H9 (cell line): ENCODE measurements around the gene OSBPL10. TPM values are rescaled to one million over a fixed set of nuclear protein-coding genes. Genes with fewer than 3 reads are reported as not detected.
A peak's percentile ranks its signal among the peaks of the same experiment; 100 is the strongest.

Experiments
- DNase-seq: peaks from one replicate; pipeline ENCODE4 v3.0.0-alpha.2; 2017
- H2AFZ ChIP-seq: one replicate; pipeline ENCODE4 v1.6.1; 2013; ENCODE audit warnings: mild to moderate bottlenecking, low read length, control low read depth, moderate library complexity
- H2AK5ac ChIP-seq: 2 replicates; pipeline ENCODE4 v1.6.1; 2013; ENCODE audit warnings: low read length, control low read depth, mixed read lengths; ENCODE audit not compliant: insufficient read length
- H2BK120ac ChIP-seq: one replicate; pipeline ENCODE4 v1.6.1; 2013; ENCODE audit warnings: low read depth, mild to moderate bottlenecking, low read length, control low read depth, inconsistent platforms; ENCODE audit not compliant: poor library complexity, severe bottlenecking
- H2BK12ac ChIP-seq: 2 replicates; pipeline ENCODE4 v1.6.1; 2013; ENCODE audit warnings: low read length, control low read depth, mixed read lengths, low read depth; ENCODE audit not compliant: insufficient read length
- H2BK15ac ChIP-seq: 2 replicates; pipeline ENCODE4 v1.6.1; 2013; ENCODE audit warnings: low read depth, low read length, control low read depth
- H2BK20ac ChIP-seq: one replicate; pipeline ENCODE4 v1.6.1; 2013; ENCODE audit warnings: low read depth, mild to moderate bottlenecking, low read length, control low read depth, inconsistent platforms; ENCODE audit not compliant: poor library complexity, severe bottlenecking
- H2BK5ac ChIP-seq: 2 replicates; pipeline ENCODE4 v1.6.1; 2013; ENCODE audit warnings: low read length, control low read depth, mixed read lengths; ENCODE audit not compliant: insufficient read length
- H3K14ac ChIP-seq: 2 replicates; pipeline ENCODE4 v1.6.1; 2013; ENCODE audit warnings: low read length, control low read depth; ENCODE audit not compliant: insufficient read depth
- H3K18ac ChIP-seq: 2 replicates; pipeline ENCODE4 v1.6.1; 2013; ENCODE audit warnings: low read depth, mild to moderate bottlenecking, mixed read lengths, low read length, control low read depth; ENCODE audit not compliant: insufficient read length
- H3K23ac ChIP-seq: 2 replicates; pipeline ENCODE4 v1.6.1; 2013; ENCODE audit warnings: low read length, control low read depth, mixed read lengths, low read depth; ENCODE audit not compliant: insufficient read length
- H3K23me2 ChIP-seq: 2 replicates; pipeline ENCODE4 v1.6.1; 2013; ENCODE audit warnings: low read depth, mild to moderate bottlenecking, mixed read lengths, low read length, control low read depth; ENCODE audit not compliant: insufficient read length, poor library complexity, severe bottlenecking
- H3K27ac ChIP-seq: 2 replicates; pipeline ENCODE4 v1.5.1; 2013; ENCODE audit warnings: low read length, control low read depth, mixed read lengths, low read depth; ENCODE audit not compliant: insufficient read length
- H3K27me3 ChIP-seq: 2 replicates; pipeline ENCODE4 v1.6.1; 2013; ENCODE audit warnings: low read length, control low read depth, inconsistent platforms; ENCODE audit not compliant: insufficient read depth
- H3K4ac ChIP-seq: 2 replicates; pipeline ENCODE4 v1.6.1; 2013; ENCODE audit warnings: low read depth, mild to moderate bottlenecking, control low read depth, inconsistent platforms, low read length, moderate library complexity
- H3K4me1 ChIP-seq: 2 replicates; pipeline ENCODE4 v1.6.1; 2013; ENCODE audit warnings: low read length, control low read depth, inconsistent platforms; ENCODE audit not compliant: insufficient read depth
- H3K4me2 ChIP-seq: 2 replicates; pipeline ENCODE4 v1.6.1; 2013; ENCODE audit warnings: low read length, control low read depth, mixed read lengths; ENCODE audit not compliant: insufficient read length, insufficient read depth
- H3K56ac ChIP-seq: 2 replicates; pipeline ENCODE4 v1.6.1; 2013; ENCODE audit warnings: low read depth, mild to moderate bottlenecking, mixed read lengths, low read length, control low read depth; ENCODE audit not compliant: insufficient read length
- H3K79me1 ChIP-seq: 2 replicates; pipeline ENCODE4 v1.6.1; 2013; ENCODE audit warnings: low read depth, mild to moderate bottlenecking, moderate library complexity, low read length, control low read depth, inconsistent platforms; ENCODE audit not compliant: insufficient read depth, poor library complexity, severe bottlenecking
- H3K79me2 ChIP-seq: 2 replicates; pipeline ENCODE4 v1.6.1; 2013; ENCODE audit warnings: low read length, control low read depth, inconsistent platforms; ENCODE audit not compliant: insufficient read depth
- H3K9ac ChIP-seq: 2 replicates; pipeline ENCODE4 v1.6.1; 2013; ENCODE audit warnings: low read length, control low read depth, mixed read lengths; ENCODE audit not compliant: insufficient read length; ENCODE audit errors: extremely low read depth
- H3K9me3 ChIP-seq: one replicate; pipeline ENCODE4 v1.6.1; 2013; ENCODE audit warnings: low read depth, low read length, inconsistent platforms; ENCODE audit not compliant: control insufficient read depth
- H3T11ph ChIP-seq: one replicate; pipeline ENCODE4 v1.6.1; 2013; ENCODE audit warnings: mild to moderate bottlenecking, low read length, control low read depth, inconsistent platforms
- H4K20me1 ChIP-seq: one replicate; pipeline ENCODE4 v1.6.1; 2013; ENCODE audit not compliant: control insufficient read depth, insufficient read length, insufficient read depth
- H4K5ac ChIP-seq: 2 replicates; pipeline ENCODE4 v1.6.1; 2013; ENCODE audit warnings: low read depth, mild to moderate bottlenecking, mixed read lengths, low read length, control low read depth; ENCODE audit not compliant: insufficient read length
- H4K8ac ChIP-seq: replicated peaks from 2 replicates; pipeline ENCODE4 v1.6.1; 2013; ENCODE audit warnings: low read length, control low read depth, mixed read lengths, low read depth; ENCODE audit not compliant: insufficient read length
- H4K91ac ChIP-seq: 2 replicates; pipeline ENCODE4 v1.6.1; 2013; ENCODE audit warnings: low read depth, mild to moderate bottlenecking, moderate library complexity, mixed read lengths, low read length, control low read depth; ENCODE audit not compliant: insufficient read length
- H3K27ac Mint-ChIP-seq, 3 experiments: 2 replicates in 2 of 3; 3 replicates in 1 of 3; pipeline ENCODE4 v1.8.0; 2020 to 2021; ENCODE audit warnings: mixed read lengths in 3 of 3, mild to moderate bottlenecking in 1 of 3, moderate library complexity in 1 of 3
- H3K27me3 Mint-ChIP-seq: 2 replicates; pipeline ENCODE4 v1.8.0; 2021; ENCODE audit warnings: low read depth, mild to moderate bottlenecking, moderate library complexity, mixed read lengths
- H3K36me3 Mint-ChIP-seq, 3 experiments: 2 replicates in 2 of 3; 3 replicates in 1 of 3; pipeline ENCODE4 v1.8.0; 2020 to 2021; ENCODE audit warnings: low read depth in 3 of 3, mixed read lengths in 3 of 3; ENCODE audit not compliant: insufficient read depth in 1 of 3
- H3K4me1 Mint-ChIP-seq, 2 experiments: 2 replicates each; pipeline ENCODE4 v1.8.0; 2020; ENCODE audit warnings: mixed read lengths in 2 of 2
- H3K4me3 Mint-ChIP-seq, 2 experiments: 2 replicates in 1 of 2; 3 replicates in 1 of 2; pipeline ENCODE4 v1.8.0; 2020 to 2021; ENCODE audit warnings: mild to moderate bottlenecking in 2 of 2, mixed read lengths in 2 of 2, moderate library complexity in 1 of 2
- H3K9me3 Mint-ChIP-seq, 2 experiments: 2 replicates in 1 of 2; 3 replicates in 1 of 2; pipeline ENCODE4 v1.8.0; 2020; ENCODE audit warnings: mild to moderate bottlenecking in 2 of 2, mixed read lengths in 2 of 2, moderate library complexity in 1 of 2
- CTCF ChIP-seq: fragments of 200-600 bp; sonication (generic); conservative IDR thresholded peaks from 3 replicates; pipeline ENCODE4 v1.8.0; 2021; ENCODE audit warnings: antibody characterized with exemption, mild to moderate bottlenecking
- WGBS: extraction: QIAGEN DNeasy Blood & Tissue Kit; methylation state at CpG from one replicate; pipeline ENCODE4 v1.1.7; 2013; ENCODE audit warnings: missing lambda C conversion rate, low lambda C conversion rate, mixed read lengths; ENCODE audit not compliant: insufficient read length; ENCODE audit errors: extremely low coverage; 5-methylcytosine and 5-hydroxymethylcytosine counted together
- total RNA-seq: library from RNA; stranded (reverse); gene quantifications from 2 replicates; pipeline ENCODE4 v1.2.1, GENCODE V29; 2021

OSBPL10 gene
- total RNA-seq, 1 experiment from 2014 or later: 42.7 TPM

- Histone ChIP-seq H3K27me3 (0 out of 2 replicates have a peak, but pooled peaks cover 1% of the 10 kb centered on the region), H3K79me2 (peaks cover 26% of the 10 kb centered on the region; the same call in 1 of the 2 replicates), H3K14ac (no peak overlapping the region), H3K4ac (no peak overlapping the region), H4K8ac (no peak overlapping the region), H2BK5ac (no peak overlapping the region), H3K9me3 (no peaks in the 10 kb centered on the region), H2BK15ac (no peak overlapping the region), H3K9ac (no peak overlapping the region), H2BK120ac (no peak overlapping the region), H2AFZ (no peak overlapping the region), H3K4me1 (no peaks in the 10 kb centered on the region; the same call in 1 of the 2 replicates), H2BK12ac (no peak overlapping the region), H3K18ac (no peak overlapping the region), H4K91ac (no peak overlapping the region), H4K5ac (no peak overlapping the region), H2AK5ac (no peak overlapping the region), H4K20me1 (no peaks in the 10 kb centered on the region), H3K27ac (no peak overlapping the region), H2BK20ac (no peak overlapping the region), H3K56ac (no peak overlapping the region), H3T11ph (no peak overlapping the region), H3K79me1 (no peaks in the 10 kb centered on the region), H3K23ac (no peak overlapping the region), H3K23me2 (peaks cover 14% of the 10 kb centered on the region), H3K4me2 (no peak overlapping the region)
- no peak for DNase-seq
- TF ChIP-seq CTCF: no peak
- peaks cover 21 to 38% of the 10 kb centered on the region in 2 experiments for H3K4me1 Mint-ChIP-seq
- no peaks in the 10 kb centered on the region for H3K9me3 Mint-ChIP-seq
- H3K36me3 Mint-ChIP-seq: peaks cover 8 to 17% (median 11%) of the 10 kb centered on the region in 3 experiments
- H3K27ac Mint-ChIP-seq: no peak overlapping the region
- H3K4me3 Mint-ChIP-seq: 0 out of 5 replicates have a peak overlapping the region, but pooled peaks of 1 of the 2 experiments have one; percentile 94
- WGBS: no CpG with 5 or more reads among the region's 4 CpGs
- H3K27me3 Mint-ChIP-seq: peaks cover 10% of the 10 kb centered on the region
Observed at GRCh38 chr3:31978553-31978952, 2.5 kb downstream of the OSBPL10 start.
